Gastroesophageal sphincter (tissue), 3 donors: Measurements from ENCODE around the gene TLE3.

Experiments used
- CTCF ChIP-seq, 4 experiments: fragments of 200-600 bp in 2 of 4; fragments of 450-650 bp in 2 of 4; sonication (generic) in 1 of 4; IDR thresholded peaks; one replicate each; pipeline ENCODE4 v1.5.1; 2017 to 2019; ENCODE audit warnings: antibody characterized with exemption in 4 of 4, mild to moderate bottlenecking in 2 of 4, moderate library complexity in 2 of 4
- EP300 ChIP-seq: sonication (generic); formaldehyde crosslinking; IDR thresholded peaks from one replicate; pipeline ENCODE4 v1.6.1; 2017; ENCODE audit warnings: antibody characterized with exemption, mild to moderate bottlenecking

- no peak for TF ChIP-seq EP300
- no peak for TF ChIP-seq CTCF (IDR thresholded peaks at IDR 0.05)
Measured at GRCh38 chr15:70132139-70132538, 34.4 kb upstream of the TLE3 start.
